HG03039 (cell line): ENCODE data around the gene BACE1-AS.
"Not testable (repeated sequence)": the region's sequence is repeated elsewhere in the genome, so short reads cannot be mapped to it uniquely, and the experiment has no call there.

ENCODE experiments used
- ATAC-seq: cut with Tn5 transposase; IDR thresholded peaks from one replicate; pipeline ENCODE4 v1.9.1; 2021; ENCODE audit warnings: mild to moderate bottlenecking, moderate library complexity; ENCODE audit not compliant: unreplicated experiment

Gene BACE1-AS

DNA sequence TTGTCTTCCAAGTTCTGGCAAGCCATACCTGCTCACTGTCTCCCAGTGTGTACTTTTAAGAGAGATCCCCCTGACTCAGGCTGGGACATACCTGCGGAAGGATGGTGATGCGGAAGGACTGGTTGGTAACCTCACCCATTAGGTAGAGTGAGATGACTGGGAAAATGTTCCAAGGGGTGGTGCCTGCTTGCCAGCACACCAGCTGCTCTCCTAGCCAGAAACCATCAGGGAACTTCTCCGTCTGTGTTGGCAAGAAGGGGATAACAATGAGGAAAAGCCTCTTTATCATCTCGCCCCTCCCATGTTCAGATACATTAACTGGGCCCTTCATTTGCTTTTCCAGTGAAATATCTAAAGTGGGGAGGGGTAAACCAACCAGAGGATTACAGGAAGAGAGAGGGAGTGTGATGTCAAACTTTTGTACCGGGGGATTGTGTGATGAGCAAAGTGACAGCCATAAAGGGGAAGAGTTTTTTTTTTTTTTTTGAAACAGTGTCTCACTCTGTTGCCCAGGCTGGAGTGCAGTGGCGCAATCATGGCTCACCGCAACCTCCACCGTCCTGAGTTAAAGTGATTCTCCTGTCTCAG lies at the start of gene BACE1-AS:
TSS of gene BACE1-AS (plus strand) at position 538 of the 588 bp plus-strand sequence.
- no peak for ATAC-seq

DNA sequence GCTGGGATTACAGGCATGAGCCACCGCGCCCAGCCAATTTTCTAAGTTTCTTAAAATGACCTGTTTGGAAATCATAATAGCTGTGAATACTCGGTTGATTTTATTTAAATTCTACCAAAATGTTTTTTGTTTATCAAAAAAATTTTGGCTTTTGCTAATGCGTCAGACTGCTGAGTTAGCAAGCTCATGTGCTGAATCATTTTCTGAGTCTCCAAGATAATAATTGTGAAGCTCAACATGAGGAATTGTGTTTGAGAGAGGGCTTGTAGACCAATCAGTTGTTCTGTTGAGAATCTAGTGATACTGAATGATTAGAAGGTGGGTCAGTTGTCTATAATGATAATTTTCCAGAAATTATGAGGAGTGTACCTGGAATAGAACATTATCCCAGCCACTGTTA lies 42.8 kb upstream of the BACE1-AS start:
- no peak for ATAC-seq

DNA sequence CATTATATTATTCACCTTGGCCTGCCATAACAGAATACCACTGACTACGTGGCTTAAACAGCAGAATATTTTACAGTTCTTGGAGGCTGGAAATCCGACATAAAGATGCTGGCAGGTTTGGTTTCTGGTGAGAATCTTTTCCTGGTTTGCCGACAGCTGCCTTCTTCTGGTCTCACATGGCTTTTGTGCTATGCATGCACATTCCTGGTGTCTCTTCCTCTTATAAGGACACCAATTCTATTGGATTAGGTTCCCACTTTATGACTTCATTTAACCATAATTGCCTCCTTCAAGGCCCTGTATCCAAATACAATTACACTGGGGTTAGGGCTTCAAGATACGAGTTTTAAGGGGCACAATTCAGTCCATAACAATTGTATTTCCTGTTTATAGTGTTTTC lies 41.6 kb upstream of the BACE1-AS start:
- ATAC-seq = no peak

DNA sequence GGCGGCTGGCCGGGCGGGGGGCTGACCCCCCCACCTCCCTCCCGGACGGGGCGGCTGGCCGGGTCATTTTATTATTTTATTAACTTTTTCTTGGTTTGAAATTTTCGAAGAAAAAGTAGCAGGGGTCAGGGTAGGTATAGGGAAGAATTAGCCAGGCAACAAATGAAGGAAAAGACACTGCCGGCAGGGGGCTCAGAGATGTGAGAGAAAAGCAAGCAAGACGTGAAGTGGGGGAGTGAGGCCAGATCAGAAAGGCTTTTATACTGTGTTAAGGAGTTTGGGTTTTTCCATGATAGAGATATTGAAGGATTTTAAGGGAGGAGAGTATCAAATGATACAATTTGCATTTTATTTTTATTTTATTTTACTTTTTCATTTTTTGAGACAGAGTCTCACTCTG lies 39.6 kb upstream of the BACE1-AS start:
- ATAC-seq = no peak

DNA sequence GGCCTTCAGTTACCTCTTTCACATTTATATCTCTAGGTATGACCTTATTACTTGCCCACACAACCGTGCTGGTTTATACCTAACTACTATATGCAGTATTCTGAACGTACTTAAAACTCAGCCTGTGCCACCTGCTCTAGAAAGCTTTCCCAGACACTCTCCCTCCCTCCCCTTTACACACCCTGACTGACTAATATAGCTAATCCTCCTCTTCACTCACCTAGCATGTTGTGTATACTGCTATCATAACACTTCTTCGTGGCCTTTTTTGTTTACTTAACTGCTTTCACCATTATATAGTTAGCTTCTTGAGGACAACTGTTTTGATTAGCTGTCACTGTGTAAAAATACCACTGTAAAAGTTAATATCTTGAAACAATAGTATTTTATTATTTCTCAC lies 35.2 kb upstream of the BACE1-AS start:
- ATAC-seq = no peak

DNA sequence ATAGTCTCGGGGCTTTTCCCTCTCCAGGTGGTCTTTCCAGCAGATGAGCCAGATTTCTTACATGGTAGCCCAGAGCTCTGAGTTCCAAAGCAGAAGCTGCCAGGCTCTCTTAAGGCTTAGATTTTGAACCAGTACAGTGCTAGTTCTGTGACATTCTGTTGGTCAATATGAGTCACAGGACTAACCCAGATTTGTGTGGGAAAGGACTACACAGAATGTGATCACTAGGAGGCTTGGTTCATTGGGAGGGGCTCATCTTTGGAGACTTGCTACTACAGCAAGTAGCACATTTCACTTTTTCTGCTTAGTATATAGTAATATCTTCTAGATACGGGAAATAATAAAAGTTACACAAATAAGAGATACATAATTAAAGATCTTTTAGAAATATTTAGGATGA lies 34.6 kb upstream of the BACE1-AS start:
- ATAC-seq = no peak

DNA sequence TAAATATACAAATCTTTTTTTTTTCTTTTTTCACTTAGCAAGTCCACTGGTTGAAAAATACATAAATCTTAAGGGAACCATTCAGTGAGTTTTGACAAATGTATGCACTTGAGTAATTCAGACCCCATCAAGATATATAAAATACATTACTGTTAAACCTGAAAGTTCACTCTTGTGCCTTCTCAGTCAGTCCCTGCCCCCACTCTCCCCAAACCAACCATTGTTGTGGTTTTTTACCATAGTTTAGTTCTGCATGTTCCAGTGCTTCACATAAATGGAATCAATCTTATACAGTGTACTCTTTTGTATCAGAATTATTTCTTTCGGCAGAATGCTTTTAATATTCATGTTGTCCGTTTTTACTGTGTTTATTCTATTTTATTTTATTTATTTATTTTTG lies 32.6 kb upstream of the BACE1-AS start:
- no peak for ATAC-seq

DNA sequence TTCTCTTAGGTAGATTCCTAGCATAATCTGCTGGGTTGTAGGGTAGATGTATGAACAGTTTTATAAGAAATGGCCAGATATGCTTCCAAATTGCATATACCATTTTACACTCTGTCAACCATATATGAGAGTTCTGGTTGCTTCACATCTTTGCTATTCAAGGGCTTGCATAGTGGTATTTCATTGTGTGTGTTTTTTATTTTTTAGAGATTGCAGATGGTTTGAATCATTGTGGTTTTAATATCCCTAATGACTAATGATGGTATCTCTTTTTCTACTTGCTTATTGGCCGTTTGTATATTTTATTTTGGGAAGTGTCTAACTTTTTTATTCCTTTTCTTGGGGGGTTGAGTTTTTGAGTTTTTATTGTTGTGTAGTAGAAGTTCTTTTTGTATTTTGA lies 31.7 kb upstream of the BACE1-AS start:
- ATAC-seq = no peak

DNA sequence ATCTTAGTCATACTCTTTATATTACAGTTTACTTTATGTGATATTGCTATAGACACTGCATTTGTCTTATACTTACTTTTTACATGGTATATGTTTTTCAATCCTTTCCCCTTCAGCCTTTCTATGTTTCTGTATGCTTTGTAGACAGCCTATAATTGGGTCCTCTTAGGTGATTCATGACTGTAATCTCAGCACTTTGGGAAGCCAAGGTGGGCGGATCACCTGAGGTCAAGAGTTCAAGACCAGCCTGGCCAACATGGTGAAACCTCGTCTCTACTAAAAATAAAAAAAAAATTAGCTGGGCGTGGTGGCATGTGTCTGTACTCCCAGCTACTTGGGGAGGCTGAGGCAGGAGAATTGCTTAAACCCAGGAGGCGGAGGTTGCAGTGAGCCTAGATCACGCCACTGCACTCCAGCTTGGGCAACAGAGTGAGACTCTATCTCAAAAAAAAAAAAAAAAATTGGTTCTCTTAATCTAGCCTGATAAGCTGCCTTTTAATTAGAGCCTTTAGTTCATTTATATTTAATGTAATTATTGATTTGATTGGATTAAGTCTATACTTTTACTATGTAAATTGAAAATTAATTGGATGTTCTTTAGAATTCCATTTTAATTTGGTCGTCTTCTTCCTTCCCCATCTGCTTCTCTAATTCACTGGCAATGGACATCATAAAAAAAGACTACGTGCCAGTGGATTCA lies 26.4 kb upstream of the BACE1-AS start:
- ATAC-seq = not testable (repeated sequence)

DNA sequence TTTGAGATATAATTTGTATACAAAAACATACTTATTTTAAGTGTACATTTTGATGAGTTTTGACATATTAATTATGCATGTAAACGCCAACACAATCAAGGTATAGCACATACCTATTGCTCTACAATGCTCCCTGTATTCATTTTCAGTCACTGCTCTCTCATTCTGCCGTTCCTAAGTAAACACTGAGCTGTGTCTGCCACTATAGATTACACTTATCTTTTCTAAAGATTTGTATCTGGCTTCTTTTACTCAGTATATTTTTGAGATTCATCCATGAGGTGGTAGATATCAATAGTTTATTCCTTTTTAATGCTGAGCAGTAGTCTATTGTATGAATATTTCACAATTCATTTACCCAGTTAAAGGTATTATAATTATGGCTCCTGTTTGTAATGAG lies 25.4 kb upstream of the BACE1-AS start:
- no peak for ATAC-seq

DNA sequence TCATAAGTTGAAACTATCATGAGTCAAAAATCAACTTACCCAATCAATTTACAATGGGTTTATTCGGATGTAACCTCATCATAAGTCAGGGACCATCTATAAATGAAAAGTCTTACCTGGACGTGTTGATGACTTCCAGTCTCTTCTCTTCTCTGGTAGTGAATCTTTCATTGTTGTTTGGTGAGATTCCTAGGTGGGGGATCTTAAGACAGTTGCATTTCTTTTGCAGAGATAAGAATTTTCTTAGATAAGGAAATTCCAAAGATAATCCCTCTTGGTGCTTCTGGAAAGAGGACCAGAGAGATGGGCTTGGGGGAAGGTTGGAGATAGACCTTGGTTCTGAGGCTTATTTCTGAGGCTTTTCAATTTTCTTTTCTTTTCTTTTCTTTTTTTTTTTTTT lies 21.3 kb upstream of the BACE1-AS start:
- no peak for ATAC-seq

DNA sequence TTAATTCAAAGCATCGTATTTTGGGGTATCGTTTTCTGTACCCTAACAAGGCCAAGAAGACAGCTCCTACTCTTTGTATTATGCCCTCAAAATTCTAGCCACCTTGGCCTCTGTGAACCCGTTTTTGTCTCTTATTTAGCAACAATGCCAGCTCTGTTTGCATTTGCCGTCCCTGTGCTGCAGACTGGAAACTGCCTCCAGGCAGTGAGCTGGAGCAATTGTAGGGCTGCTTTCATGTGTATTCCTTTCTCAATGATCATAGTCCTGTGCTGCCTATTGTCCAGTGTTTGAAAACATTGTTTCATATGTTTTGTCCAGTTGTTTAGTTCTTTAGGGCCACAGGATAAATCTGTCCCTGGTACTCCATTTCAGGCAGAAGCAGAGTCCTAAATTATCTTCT lies 19.9 kb upstream of the BACE1-AS start:
- no peak for ATAC-seq

DNA sequence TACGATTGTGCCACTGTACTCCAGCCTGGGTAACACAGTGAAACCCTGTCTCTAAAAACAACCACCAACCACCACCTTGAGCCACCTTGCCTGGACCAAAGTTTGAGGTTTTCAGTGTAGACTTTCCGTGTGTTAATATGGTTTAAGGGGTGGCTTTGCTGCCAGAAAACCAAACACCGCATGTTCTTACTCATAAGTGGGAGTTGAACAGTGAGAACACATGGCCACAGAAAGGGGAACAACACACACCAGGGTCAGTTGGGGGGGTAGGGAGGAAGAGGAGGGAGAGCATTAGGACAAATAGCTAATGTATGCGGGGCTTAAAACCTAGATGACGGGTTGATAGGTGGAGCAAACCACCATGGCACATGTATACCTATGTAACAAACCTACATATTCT lies 19.0 kb upstream of the BACE1-AS start:
- not testable (repeated sequence) for ATAC-seq

DNA sequence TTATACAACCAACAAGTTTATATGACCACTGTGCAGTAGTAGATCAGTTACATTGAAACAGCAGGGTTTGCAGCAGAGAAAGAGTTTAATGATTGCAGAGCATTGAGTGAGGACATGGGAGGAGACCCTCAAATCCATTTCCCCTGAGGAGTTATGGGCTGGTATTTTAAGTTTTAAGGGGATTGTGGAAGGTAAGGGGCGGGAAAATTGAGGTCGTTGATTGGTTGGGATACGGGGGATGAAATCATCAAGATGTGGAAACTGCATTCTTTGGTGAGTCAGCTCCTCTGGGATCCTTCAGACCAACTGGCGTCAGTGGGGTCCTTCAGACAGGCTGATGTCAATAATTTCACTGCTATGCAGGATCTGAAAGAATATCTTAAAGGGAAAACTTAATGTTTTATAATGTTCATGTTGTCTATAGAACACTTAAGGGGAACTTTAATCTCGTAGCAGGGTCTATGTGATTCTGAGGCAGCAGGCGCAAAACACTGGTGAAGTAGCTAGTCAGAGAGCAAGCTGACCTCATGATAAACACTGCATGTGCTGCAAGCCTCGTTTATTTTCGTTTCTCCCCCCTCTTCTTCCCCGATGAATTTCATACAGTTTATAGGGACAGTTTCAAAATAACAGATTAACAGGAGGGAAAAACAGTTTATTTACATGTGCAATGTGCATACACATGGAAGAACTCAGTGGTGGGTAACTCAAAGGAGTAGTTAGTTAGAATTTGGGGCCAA lies 17.4 kb upstream of the BACE1-AS start:
- no peak for ATAC-seq

DNA sequence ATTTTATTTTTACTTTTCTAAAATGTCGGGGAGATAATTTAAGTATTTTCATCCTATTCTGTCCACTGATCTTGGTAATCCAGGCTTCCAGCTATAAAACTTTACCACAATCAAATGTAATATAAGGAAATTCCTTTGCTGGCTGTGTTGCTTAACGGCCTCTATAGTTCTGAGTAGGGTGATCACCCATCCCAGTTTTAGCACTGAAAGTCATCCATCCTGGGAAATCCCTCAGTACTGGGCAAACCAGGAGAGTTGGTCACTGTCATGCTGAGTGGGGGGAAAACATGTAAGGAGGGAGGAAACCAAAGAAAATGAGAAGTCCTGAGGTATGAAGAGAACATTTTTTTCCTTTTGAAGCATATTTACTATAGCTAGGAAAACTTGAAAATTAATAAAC lies 12.8 kb upstream of the BACE1-AS start:
- ATAC-seq = no peak

DNA sequence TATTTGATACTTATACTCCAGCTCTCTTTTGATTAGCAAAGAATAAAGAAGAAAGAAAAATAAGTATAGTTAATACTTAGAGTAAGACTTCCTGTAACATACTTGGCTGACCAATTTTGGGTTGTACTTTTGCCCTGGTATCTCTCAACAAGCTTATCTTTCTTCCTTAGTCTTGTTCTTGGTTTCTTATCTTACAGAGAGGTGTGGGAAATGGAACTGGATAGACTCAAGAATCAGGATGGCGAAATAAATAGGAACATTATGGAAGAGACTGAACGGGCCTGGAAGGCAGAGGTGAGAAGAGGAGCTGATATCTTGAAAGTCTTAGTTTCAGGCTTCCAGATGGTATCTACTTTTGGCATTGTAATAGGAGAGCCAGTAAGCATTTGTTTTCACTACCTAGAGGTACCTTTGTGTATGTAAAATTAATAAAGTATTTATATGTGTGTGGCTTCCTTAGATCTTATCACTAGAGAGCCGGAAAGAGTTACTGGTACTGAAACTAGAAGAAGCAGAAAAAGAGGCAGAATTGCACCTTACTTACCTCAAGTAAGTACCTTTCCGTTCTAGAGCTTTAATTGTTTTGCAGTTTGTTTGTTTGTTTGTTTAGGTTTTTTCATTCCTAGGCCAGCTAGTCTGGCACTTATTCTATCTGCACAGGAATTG lies 11.3 kb upstream of the BACE1-AS start:
- no peak for ATAC-seq

DNA sequence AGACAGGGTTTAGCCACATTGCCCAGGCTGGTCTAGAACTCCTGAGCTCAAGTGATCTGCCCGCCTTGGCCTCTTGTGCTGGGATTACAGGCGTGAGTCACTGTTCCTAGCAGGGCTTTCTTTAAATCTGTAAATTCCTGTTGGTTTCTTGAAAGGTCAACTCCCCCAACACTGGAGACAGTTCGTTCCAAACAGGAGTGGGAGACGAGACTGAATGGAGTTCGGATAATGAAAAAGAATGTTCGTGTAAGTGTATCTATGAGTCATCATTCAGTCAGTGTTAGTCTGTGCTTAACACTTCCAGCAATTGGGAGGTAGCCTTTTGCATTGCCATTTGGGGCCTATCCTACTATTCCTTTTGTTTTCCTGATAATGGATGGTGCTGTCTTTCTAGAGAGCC lies 10.0 kb upstream of the BACE1-AS start:
- no peak for ATAC-seq

DNA sequence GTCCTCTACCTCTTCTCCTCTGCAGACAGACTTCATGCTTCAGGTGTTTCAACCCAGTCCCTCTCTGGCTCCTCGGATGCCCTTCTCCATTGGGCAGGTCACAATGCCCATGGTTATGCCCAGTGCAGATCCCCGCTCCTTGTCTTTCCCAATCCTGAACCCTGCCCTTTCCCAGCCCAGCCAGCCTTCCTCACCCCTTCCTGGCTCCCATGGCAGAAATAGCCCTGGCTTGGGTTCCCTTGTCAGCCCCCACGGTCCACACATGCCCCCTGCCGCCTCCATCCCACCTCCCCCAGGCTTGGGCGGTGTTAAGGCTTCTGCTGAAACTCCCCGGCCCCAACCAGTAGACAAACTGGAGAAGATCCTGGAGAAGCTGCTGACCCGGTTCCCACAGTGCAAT lies 9.3 kb upstream of the BACE1-AS start:
- no peak for ATAC-seq

DNA sequence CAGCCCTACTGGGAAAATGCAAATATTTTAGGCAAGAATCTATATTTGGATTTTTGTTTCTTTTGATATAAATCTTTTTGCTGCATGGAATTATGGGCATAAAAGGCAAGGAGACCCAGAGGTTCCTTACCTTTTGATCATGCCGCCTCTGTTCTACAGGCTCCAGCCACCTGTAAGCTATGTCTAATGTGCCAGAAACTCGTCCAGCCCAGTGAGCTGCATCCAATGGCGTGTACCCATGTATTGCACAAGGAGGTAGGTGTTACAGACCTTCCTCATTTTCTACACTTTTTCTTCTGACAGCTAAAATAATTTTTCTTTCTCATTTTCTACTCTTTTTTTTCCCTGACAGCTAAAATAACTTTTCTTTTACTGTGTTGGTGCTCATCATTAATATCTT lies 8.2 kb upstream of the BACE1-AS start:
- ATAC-seq = no peak

DNA sequence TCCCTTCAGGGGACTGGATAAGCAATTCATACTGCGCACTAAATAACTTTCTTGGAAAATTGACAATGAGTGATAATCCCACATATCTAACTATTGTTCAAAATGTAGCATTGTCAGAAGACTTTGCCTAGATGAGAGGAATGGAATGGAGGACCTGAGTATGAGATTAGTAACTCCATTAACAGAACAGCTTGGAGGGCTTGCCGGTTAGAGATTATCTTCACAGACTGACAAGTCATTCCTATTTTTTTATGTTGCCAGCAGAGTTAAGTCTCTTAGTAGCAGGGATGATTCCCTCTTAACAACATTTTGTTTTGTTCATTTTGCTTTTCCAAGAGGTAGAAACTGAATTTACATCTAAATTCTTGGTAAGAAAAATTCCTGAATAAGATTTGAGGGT lies 7.1 kb upstream of the BACE1-AS start:
- ATAC-seq = no peak

DNA sequence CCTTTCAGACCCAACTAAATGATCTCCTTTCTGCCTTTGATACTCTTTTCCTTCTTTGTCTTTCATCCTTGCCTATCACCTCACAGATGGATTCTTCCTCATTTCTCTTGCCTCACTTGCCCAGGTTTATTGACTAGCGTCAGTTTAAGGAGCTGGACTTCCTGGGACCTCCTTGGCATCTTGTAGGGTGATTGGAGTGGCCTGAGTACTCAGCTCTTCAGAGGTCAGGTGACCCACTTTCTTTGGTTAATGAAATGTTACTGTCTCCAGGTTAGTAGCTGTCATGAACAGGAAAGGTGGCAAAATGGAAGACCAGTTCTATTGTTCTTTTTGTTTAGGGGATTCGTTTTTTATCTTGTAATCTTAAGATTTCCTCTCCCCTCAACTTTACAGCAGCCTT lies 4.6 kb upstream of the BACE1-AS start:
- no peak for ATAC-seq

DNA sequence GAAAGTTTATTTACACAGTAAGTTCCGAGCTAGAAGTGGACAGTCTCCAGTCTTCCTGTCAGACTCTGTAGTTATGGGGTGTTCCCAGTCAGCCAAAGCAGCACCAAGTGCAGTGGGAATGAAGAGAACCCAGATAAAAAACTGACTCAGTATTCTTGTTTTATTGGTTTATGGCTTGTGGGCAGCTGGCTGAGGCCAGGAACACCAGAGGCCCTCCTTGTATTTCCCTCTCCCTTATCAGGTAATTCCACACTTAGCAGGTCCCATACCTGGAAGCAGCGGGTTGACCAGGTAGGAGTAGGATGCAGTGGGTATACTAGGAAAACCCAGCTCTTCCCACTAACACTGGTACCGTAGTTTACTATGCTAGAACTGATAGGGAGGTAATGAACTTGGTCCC lies 3.5 kb upstream of the BACE1-AS start:
- ATAC-seq = no peak
